CD4-positive, alpha-beta memory T cell (primary cell): ENCODE results near the gene ZBTB8OS. TPM values are rescaled to one million over a fixed set of nuclear protein-coding genes. Genes with fewer than 3 reads are reported as not detected.
"Not testable (repeated sequence)": the region's sequence is repeated elsewhere in the genome, so short reads cannot be mapped to it uniquely, and the experiment has no call there.

Experiments used
- CTCF ChIA-PET: fragments of 350-600 bp; sonication (Branson Sonifier 250); formaldehyde crosslinking; loops from one replicate; lab custom pipeline; 2021; ENCODE audit warnings: inconsistent platforms; ENCODE audit not compliant: partially characterized antibody; lab: Charles Lee
- POLR2A ChIA-PET: fragments of 350-600 bp; sonication (Branson Sonifier 250); formaldehyde crosslinking; loops from one replicate; lab custom pipeline; 2021; ENCODE audit not compliant: partially characterized antibody; lab: Charles Lee
- DNase-seq, 5 donors: peaks; one replicate each; pipeline versions ENCODE4 v3.0.0 to v3.0.0-alpha.2; 2020 to 2022; ENCODE audit warnings: mixed read lengths in 1 of 5
- H3K27ac ChIP-seq: one replicate; pipeline ENCODE4 v1.7.0; 2013; ENCODE audit warnings: low read depth, low read length
- H3K27me3 ChIP-seq: 2 replicates; pipeline ENCODE4 v1.7.0; 2013; ENCODE audit warnings: mild to moderate bottlenecking, low read length, moderate library complexity; ENCODE audit not compliant: insufficient read depth
- H3K36me3 ChIP-seq: 2 replicates; pipeline ENCODE4 v1.7.0; 2013; ENCODE audit warnings: mild to moderate bottlenecking, low read length, moderate library complexity; ENCODE audit not compliant: insufficient read depth
- H3K4me1 ChIP-seq: 2 replicates; pipeline ENCODE4 v1.7.0; 2013; ENCODE audit warnings: mild to moderate bottlenecking, low read length, moderate library complexity; ENCODE audit not compliant: insufficient read depth
- H3K4me3 ChIP-seq, 2 donors: one replicate each; pipeline ENCODE4 v1.7.0; 2013; ENCODE audit warnings: low read length in 2 of 2, mild to moderate bottlenecking in 1 of 2
- H3K9me3 ChIP-seq, 2 donors: one replicate each; pipeline ENCODE4 v1.7.0; 2013; ENCODE audit warnings: low read length in 2 of 2, control low read depth in 1 of 2; ENCODE audit not compliant: control insufficient read depth in 1 of 2
- H3K27ac Mint-ChIP-seq, 7 donors: one replicate each; pipeline ENCODE4 v1.8.0; 2020 to 2021; ENCODE audit warnings: mixed read lengths in 7 of 7, mild to moderate bottlenecking in 6 of 7, inconsistent platforms in 3 of 7, moderate library complexity in 3 of 7
- H3K27me3 Mint-ChIP-seq, 2 donors: one replicate each; pipeline ENCODE4 v1.8.0; 2020 to 2021; ENCODE audit warnings: mixed read lengths in 2 of 2
- H3K36me3 Mint-ChIP-seq, 2 donors: one replicate each; pipeline ENCODE4 v1.8.0; 2020 to 2021; ENCODE audit warnings: mixed read lengths in 2 of 2, inconsistent platforms in 1 of 2, mild to moderate bottlenecking in 1 of 2
- H3K4me1 Mint-ChIP-seq, 4 donors: one replicate each; pipeline ENCODE4 v1.8.0; 2020 to 2021; ENCODE audit warnings: mixed read lengths in 4 of 4, mild to moderate bottlenecking in 1 of 4
- H3K4me3 Mint-ChIP-seq, 8 donors: one replicate each; pipeline ENCODE4 v1.8.0; 2020 to 2021; ENCODE audit warnings: mixed read lengths in 8 of 8, mild to moderate bottlenecking in 7 of 8, moderate library complexity in 6 of 8, inconsistent platforms in 3 of 8
- H3K9me3 Mint-ChIP-seq, 8 donors: one replicate each; pipeline ENCODE4 v1.8.0; 2020 to 2021; ENCODE audit warnings: mixed read lengths in 8 of 8, mild to moderate bottlenecking in 5 of 8, inconsistent platforms in 3 of 8, moderate library complexity in 1 of 8
- intact Hi-C: fragments of 100-400 bp; cut with micrococcal nuclease; formaldehyde crosslinking; loops from one replicate; pipeline ENCODE4 v1.15.1; 2023
- polyA plus RNA-seq, 2 donors: library from polyadenylated mRNA; unstranded; fragments of 300-500 nt; fragmentation: Illumina TruSeq; gene quantifications; one replicate each; pipeline ENCODE4 v1.2.3, GENCODE V29; 2021
- total RNA-seq, 2 experiments: library from RNA; stranded (reverse); gene quantifications; one replicate each; pipeline ENCODE4 v1.2.3, GENCODE V29; 2021

Gene ZBTB8OS
- total and polyA plus RNA-seq, 4 experiments from 2014 or later = 54.0 to 94.4 (median 63.2) TPM

DNA sequence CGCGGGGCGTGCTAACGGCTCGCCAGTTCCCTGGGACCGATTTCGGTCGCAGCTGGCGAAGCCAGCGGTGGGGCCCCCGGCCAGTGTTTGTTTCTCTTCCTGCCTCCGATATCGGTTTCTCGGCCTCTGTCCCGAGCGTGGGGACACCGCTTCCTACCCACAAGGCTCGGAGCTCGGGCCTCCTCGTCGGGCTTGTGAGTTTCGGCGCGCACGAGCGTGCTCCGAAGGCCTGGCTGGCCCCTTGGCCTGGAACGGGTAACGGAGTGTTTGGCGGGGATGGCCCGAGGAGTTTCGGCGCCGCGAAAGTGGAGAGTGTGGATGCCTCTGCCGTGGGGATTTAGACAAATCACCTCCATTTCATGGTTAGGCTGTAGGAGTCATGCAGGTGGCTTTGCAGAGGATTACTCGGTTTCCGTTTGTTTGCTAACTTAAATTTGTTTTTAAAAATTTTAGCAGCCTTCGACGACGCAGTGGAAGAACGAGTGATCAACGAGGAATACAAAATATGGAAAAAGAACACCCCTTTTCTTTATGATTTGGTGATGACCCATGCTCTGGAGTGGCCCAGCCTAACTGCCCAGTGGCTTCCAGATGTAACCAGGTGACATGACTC is 1.2 kb upstream of the ZBTB8OS start:
- H3K27ac Mint-ChIP-seq = peak overlapping the region; percentile 77 to 100 (median 98)
- H3K36me3 ChIP-seq = peaks cover 27% of the 10 kb centered on the region
- peak overlapping the region; percentile 95 for H3K27ac ChIP-seq
- ChIA-PET POLR2A (interaction anchor here (0.8 to 3.1 kb wide), 25 partner anchors 8 to 1007 kb away, joined by 3 to 22 read pairs (median 4); partner anchors contain the start of genes BSDC1, KPNA6, MARCKSL1 and PEF1), CTCF (no interaction called here)
- H3K27me3 ChIP-seq = no peaks in the 10 kb centered on the region
- peak overlapping the region; percentile 78 to 93 for H3K4me3 ChIP-seq
- intact Hi-C loops = loop anchor here (2.0 to 10.0 kb wide), 3 partner anchors 476 to 1007 kb away; partner anchors contain the start of gene PEF1
- H3K4me1 ChIP-seq = peaks cover 66% of the 10 kb centered on the region
- H3K36me3 Mint-ChIP-seq = peaks cover 15 to 47% of the 10 kb centered on the region in 2 donors
- peaks cover 43 to 80% (median 61%) of the 10 kb centered on the region in 4 donors for H3K4me1 Mint-ChIP-seq
- no peaks in the 10 kb centered on the region for H3K9me3 ChIP-seq
- H3K27me3 Mint-ChIP-seq = no peaks in the 10 kb centered on the region
- peaks cover 0 to 5% (median 0%) of the 10 kb centered on the region in 8 donors for H3K9me3 Mint-ChIP-seq
- DNase-seq = no peak
- peak overlapping the region; percentile 91 to 98 (median 94) for H3K4me3 Mint-ChIP-seq

DNA sequence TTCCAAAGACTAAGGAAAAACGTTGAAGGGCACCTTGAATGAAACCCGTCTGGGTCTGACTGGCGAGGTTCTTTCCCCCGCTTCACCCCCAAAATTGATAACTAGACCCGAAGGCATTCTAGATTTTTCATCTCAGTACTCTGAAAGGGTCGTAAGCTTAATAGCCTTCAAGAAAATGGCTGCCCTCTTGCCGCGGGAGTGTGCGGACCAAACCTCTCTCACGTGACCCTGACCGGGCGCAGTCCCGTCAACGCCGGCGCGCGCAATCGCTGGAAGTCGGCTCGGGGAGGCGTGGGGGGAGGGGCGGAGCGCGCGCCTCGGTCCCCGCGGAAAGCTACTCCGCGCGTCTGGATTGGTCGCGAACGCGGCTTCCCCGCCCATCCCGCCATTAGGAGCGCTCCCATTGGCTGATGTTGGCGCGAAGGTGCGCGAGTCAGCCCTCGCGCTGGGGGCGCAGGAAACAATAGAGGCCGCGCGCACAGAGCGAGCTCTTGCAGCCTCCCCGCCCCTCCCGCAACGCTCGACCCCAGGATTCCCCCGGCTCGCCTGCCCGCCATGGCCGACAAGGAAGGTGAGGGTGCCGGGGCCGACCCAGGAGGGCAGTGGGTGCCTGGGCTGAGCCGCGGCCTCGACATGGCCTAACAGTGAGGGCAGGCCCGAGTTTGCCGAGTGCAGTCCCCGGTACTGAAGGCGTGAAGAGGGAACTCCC is 556 bp upstream of the ZBTB8OS start, which contains the start of gene RBBP4:
Gene RBBP4 (plus strand): TSS at position 457 of the 709 bp plus-strand sequence. CDS start 99 bp downstream, at position 556.
- ChIA-PET POLR2A (interaction anchor here (0.7 to 3.1 kb wide), 29 partner anchors 9 to 1006 kb away, joined by 3 to 22 read pairs (median 4); partner anchors contain the start of genes BSDC1, IQCC, KPNA6 and MARCKSL1), CTCF (interaction anchor here (0.7 kb wide), 1 partner anchor 159 kb away, joined by 3 read pairs; no protein-coding TSS in a partner anchor)
- peak within 1 kb of the TSS; percentile 95 for H3K27ac ChIP-seq
- H3K36me3 Mint-ChIP-seq = peaks cover 14 to 46% of the 10 kb centered on the region in 2 donors
- H3K4me1 Mint-ChIP-seq = peaks cover 41 to 80% (median 58%) of the 10 kb centered on the region in 4 donors
- intact Hi-C loops = loop anchor here (1.0 to 10.0 kb wide), 4 partner anchors 166 to 1006 kb away; partner anchors contain the start of genes PEF1, S100PBP and YARS1
- DNase-seq = peak; percentile 96 to 99 (median 98)
- peaks cover 26% of the 10 kb centered on the region for H3K36me3 ChIP-seq
- no peaks in the 10 kb centered on the region for H3K27me3 ChIP-seq
- H3K4me1 ChIP-seq = peaks cover 63% of the 10 kb centered on the region
- peak within 1 kb of the TSS; percentile 91 to 98 (median 94) for H3K4me3 Mint-ChIP-seq
- H3K9me3 Mint-ChIP-seq = peaks cover 0 to 5% (median 0%) of the 10 kb centered on the region in 8 donors
- no peaks in the 10 kb centered on the region for H3K9me3 ChIP-seq
- peak within 1 kb of the TSS; percentile 97 to 100 (median 99) for H3K27ac Mint-ChIP-seq
- H3K27me3 Mint-ChIP-seq = no peaks in the 10 kb centered on the region
- peak within 1 kb of the TSS; percentile 91 to 93 for H3K4me3 ChIP-seq

- Histone ChIP-seq H3K27me3 (no peaks in the 10 kb centered on the region), H3K4me1 (peaks cover 35% of the 10 kb centered on the region), H3K4me3 (no peak overlapping the region), H3K9me3 (no peaks in the 10 kb centered on the region), H3K27ac (peak overlapping the region; percentile 12), H3K36me3 (no peaks in the 10 kb centered on the region)
- H3K4me3 Mint-ChIP-seq = peak overlapping the region in 7 of 8 donors; percentile 8 to 94 (median 77)
- CTCF ChIA-PET = interaction anchor here (1.4 kb wide), 1 partner anchor 65 kb away, joined by 3 read pairs; no protein-coding TSS in a partner anchor
- POLR2A ChIA-PET = interaction anchor here (0.6 kb wide), 1 partner anchor 177 kb away, joined by 3 read pairs; no protein-coding TSS in a partner anchor
- H3K4me1 Mint-ChIP-seq = peaks cover 26 to 62% (median 42%) of the 10 kb centered on the region in 4 donors
- H3K36me3 Mint-ChIP-seq = peaks cover 10 to 32% of the 10 kb centered on the region in 2 donors
- H3K27me3 Mint-ChIP-seq = no peaks in the 10 kb centered on the region
- no peak for DNase-seq
- peak overlapping the region; percentile 3 to 97 (median 66) for H3K27ac Mint-ChIP-seq
- intact Hi-C loops = no loop called here
- H3K9me3 Mint-ChIP-seq = peaks cover 0 to 5% (median 0%) of the 10 kb centered on the region in 8 donors
Observed at GRCh38 chr1:32647308-32648134, 2.8 kb downstream of the ZBTB8OS start.

GRCh38 chr1:32644426-32644825 is 5.9 kb downstream of the ZBTB8OS start:
- Histone ChIP-seq H3K4me1 (peaks cover 26% of the 10 kb centered on the region), H3K4me3 (no peak overlapping the region), H3K9me3 (no peaks in the 10 kb centered on the region), H3K27ac (no peak overlapping the region), H3K27me3 (no peaks in the 10 kb centered on the region), H3K36me3 (no peaks in the 10 kb centered on the region)
- Mint-ChIP-seq H3K27ac (no peak overlapping the region), H3K27me3 (no peaks in the 10 kb centered on the region), H3K4me3 (no peak overlapping the region), H3K36me3 (peaks cover 8 to 17% of the 10 kb centered on the region in 2 donors), H3K9me3 (no peaks in the 10 kb centered on the region), H3K4me1 (peaks cover 20 to 41% (median 27%) of the 10 kb centered on the region in 4 donors)
- intact Hi-C loops = no loop called here
- ChIA-PET POLR2A (no interaction called here), CTCF (interaction anchor here (0.7 kb wide), 1 partner anchor 69 kb away, joined by 3 read pairs; no protein-coding TSS in a partner anchor)
- DNase-seq = no peak

GRCh38 chr1:32642292-32642827 is 8.0 kb downstream of the ZBTB8OS start:
- H3K4me3 ChIP-seq, H3K9me3 ChIP-seq, H3K4me1 ChIP-seq, H3K4me3 Mint-ChIP-seq, H3K27ac ChIP-seq, H3K9me3 Mint-ChIP-seq, DNase-seq, H3K36me3 ChIP-seq, intact Hi-C loops, POLR2A ChIA-PET, H3K27me3 ChIP-seq, CTCF ChIA-PET, H3K27me3 Mint-ChIP-seq, H3K27ac Mint-ChIP-seq: not testable (repeated sequence)
- H3K36me3 Mint-ChIP-seq = peaks cover 10 to 14% of the 10 kb centered on the region in 2 donors
- H3K4me1 Mint-ChIP-seq = peaks cover 8 to 25% (median 13%) of the 10 kb centered on the region in 4 donors

DNA sequence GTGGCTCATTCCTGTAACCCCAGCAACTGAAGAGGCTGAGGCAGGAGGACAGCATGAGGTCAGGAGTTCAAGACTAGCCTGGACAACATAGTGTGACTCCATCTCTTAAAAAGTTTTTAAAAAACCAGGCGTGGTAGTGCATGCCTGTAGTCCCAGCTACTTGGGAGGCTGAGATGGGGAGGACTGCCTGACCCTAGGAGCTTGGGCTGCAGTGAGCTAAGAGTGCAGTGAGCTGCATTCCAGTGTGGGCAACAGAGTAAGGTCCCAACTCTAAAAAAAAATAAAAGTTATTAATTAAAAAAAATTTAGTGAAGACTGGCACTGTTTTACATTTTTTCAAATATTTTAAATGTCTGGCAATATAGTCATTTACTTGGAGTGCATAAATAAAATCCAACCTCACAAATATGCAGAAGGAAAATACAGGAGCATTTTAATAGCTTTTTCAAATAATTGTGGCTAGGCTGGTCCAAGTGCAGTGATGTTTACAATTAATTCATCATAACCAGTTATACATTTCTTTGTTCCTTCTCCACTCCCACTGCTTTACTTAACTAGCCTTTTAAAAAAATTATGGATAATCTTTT is 10.8 kb downstream of the ZBTB8OS start:
- peaks cover 8 to 18% of the 10 kb centered on the region in 2 donors for H3K36me3 Mint-ChIP-seq
- no peaks in the 10 kb centered on the region for H3K9me3 ChIP-seq
- no peaks in the 10 kb centered on the region for H3K4me1 ChIP-seq
- no peak overlapping the region for H3K27ac Mint-ChIP-seq
- DNase-seq = no peak
- no peaks in the 10 kb centered on the region for H3K27me3 ChIP-seq
- intact Hi-C loops = no loop called here
- ChIA-PET CTCF (no interaction called here), POLR2A (no interaction called here)
- H3K4me3 ChIP-seq = no peak overlapping the region
- no peaks in the 10 kb centered on the region for H3K36me3 ChIP-seq
- no peak overlapping the region for H3K27ac ChIP-seq
- no peak overlapping the region for H3K4me3 Mint-ChIP-seq
- no peaks in the 10 kb centered on the region for H3K9me3 Mint-ChIP-seq
- H3K27me3 Mint-ChIP-seq = no peaks in the 10 kb centered on the region
- H3K4me1 Mint-ChIP-seq = peaks cover 13 to 30% (median 19%) of the 10 kb centered on the region in 4 donors
